ENCODE measurements around the gene HRH2. TPM values are rescaled to one million over a fixed set of nuclear protein-coding genes. Genes with fewer than 3 reads are reported as not detected.

Gene HRH2
- total RNA-seq, 1 experiment from 2014 or later: 9.3 TPM

DNA sequence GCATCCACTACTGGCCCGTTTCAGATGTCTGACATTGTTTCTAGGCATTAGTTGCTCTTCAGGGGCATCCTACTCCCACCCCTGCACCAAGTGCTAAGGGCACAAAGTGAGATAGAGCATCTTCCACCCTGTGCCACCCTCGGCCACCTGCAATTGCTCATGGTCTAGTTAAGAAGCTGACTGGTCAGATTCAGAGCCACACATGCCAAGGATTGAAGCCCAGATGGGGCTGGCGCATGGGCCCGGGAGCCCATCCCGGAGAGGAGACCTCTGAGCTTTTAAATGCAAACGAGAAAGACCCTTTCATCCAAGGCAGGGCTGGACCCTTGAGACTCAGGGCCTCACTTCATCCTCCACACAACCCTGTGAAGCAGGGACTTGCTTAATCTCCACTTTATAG, 28.5 kb downstream of the HRH2 start:
- POLR2A ChIA-PET: no interaction called here
- no peak for DNase-seq (ENCODE audit: low spot score)

More for the DNA sequence above, 28.5 kb downstream of the HRH2 start:
- H3K36me3 Mint-ChIP-seq: peaks cover 27% of the 10 kb centered on the region
- no peak for ATAC-seq
- CTCF ChIA-PET: interaction anchor here (1.3 to 3.0 kb wide), 2 partner anchors 43 to 152 kb away, joined by 4 to 19 read pairs; no protein-coding TSS in a partner anchor
- no peak for TF ChIP-seq ELF4 (CRISPR knock-in tag; IDR thresholded peaks at IDR 0.05; ENCODE audit: low read depth)
- TF ChIP-seq, protein P1, sequence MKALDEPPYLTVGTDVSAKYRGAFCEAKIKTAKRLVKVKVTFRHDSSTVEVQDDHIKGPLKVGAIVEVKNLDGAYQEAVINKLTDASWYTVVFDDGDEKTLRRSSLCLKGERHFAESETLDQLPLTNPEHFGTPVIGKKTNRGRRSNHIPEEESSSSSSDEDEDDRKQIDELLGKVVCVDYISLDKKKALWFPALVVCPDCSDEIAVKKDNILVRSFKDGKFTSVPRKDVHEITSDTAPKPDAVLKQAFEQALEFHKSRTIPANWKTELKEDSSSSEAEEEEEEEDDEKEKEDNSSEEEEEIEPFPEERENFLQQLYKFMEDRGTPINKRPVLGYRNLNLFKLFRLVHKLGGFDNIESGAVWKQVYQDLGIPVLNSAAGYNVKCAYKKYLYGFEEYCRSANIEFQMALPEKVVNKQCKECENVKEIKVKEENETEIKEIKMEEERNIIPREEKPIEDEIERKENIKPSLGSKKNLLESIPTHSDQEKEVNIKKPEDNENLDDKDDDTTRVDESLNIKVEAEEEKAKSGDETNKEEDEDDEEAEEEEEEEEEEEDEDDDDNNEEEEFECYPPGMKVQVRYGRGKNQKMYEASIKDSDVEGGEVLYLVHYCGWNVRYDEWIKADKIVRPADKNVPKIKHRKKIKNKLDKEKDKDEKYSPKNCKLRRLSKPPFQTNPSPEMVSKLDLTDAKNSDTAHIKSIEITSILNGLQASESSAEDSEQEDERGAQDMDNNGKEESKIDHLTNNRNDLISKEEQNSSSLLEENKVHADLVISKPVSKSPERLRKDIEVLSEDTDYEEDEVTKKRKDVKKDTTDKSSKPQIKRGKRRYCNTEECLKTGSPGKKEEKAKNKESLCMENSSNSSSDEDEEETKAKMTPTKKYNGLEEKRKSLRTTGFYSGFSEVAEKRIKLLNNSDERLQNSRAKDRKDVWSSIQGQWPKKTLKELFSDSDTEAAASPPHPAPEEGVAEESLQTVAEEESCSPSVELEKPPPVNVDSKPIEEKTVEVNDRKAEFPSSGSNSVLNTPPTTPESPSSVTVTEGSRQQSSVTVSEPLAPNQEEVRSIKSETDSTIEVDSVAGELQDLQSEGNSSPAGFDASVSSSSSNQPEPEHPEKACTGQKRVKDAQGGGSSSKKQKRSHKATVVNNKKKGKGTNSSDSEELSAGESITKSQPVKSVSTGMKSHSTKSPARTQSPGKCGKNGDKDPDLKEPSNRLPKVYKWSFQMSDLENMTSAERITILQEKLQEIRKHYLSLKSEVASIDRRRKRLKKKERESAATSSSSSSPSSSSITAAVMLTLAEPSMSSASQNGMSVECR (CRISPR knock-in tag; IDR thresholded peaks at IDR 0.05; ENCODE audit: borderline replicate concordance): no peak
- TF ChIP-seq ZBTB21 (CRISPR knock-in tag; IDR thresholded peaks at IDR 0.05; ENCODE audit: borderline replicate concordance): no peak
- TF ChIP-seq, protein P2, sequence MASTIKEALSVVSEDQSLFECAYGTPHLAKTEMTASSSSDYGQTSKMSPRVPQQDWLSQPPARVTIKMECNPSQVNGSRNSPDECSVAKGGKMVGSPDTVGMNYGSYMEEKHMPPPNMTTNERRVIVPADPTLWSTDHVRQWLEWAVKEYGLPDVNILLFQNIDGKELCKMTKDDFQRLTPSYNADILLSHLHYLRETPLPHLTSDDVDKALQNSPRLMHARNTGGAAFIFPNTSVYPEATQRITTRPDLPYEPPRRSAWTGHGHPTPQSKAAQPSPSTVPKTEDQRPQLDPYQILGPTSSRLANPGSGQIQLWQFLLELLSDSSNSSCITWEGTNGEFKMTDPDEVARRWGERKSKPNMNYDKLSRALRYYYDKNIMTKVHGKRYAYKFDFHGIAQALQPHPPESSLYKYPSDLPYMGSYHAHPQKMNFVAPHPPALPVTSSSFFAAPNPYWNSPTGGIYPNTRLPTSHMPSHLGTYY (CRISPR knock-in tag; IDR thresholded peaks at IDR 0.05): no peak
- no peak for TF ChIP-seq JAZF1 (CRISPR knock-in tag; IDR thresholded peaks at IDR 0.05)
- TF ChIP-seq, protein P3, sequence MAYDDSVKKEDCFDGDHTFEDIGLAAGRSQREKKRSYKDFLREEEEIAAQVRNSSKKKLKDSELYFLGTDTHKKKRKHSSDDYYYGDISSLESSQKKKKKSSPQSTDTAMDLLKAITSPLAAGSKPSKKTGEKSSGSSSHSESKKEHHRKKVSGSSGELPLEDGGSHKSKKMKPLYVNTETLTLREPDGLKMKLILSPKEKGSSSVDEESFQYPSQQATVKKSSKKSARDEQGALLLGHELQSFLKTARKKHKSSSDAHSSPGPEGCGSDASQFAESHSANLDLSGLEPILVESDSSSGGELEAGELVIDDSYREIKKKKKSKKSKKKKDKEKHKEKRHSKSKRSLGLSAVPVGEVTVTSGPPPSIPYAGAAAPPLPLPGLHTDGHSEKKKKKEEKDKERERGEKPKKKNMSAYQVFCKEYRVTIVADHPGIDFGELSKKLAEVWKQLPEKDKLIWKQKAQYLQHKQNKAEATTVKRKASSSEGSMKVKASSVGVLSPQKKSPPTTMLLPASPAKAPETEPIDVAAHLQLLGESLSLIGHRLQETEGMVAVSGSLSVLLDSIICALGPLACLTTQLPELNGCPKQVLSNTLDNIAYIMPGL (CRISPR knock-in tag; IDR thresholded peaks at IDR 0.05): no peak
- TF ChIP-seq NFATC4 (CRISPR knock-in tag; IDR thresholded peaks at IDR 0.05): no peak
- TF ChIP-seq, protein P4, sequence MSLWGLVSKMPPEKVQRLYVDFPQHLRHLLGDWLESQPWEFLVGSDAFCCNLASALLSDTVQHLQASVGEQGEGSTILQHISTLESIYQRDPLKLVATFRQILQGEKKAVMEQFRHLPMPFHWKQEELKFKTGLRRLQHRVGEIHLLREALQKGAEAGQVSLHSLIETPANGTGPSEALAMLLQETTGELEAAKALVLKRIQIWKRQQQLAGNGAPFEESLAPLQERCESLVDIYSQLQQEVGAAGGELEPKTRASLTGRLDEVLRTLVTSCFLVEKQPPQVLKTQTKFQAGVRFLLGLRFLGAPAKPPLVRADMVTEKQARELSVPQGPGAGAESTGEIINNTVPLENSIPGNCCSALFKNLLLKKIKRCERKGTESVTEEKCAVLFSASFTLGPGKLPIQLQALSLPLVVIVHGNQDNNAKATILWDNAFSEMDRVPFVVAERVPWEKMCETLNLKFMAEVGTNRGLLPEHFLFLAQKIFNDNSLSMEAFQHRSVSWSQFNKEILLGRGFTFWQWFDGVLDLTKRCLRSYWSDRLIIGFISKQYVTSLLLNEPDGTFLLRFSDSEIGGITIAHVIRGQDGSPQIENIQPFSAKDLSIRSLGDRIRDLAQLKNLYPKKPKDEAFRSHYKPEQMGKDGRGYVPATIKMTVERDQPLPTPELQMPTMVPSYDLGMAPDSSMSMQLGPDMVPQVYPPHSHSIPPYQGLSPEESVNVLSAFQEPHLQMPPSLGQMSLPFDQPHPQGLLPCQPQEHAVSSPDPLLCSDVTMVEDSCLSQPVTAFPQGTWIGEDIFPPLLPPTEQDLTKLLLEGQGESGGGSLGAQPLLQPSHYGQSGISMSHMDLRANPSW (CRISPR knock-in tag; conservative IDR thresholded peaks at IDR 0.05; ENCODE audit: low read depth): no peak
- TF ChIP-seq NR2C2 (CRISPR knock-in tag; IDR thresholded peaks at IDR 0.05): no peak
- TF ChIP-seq, protein P5, sequence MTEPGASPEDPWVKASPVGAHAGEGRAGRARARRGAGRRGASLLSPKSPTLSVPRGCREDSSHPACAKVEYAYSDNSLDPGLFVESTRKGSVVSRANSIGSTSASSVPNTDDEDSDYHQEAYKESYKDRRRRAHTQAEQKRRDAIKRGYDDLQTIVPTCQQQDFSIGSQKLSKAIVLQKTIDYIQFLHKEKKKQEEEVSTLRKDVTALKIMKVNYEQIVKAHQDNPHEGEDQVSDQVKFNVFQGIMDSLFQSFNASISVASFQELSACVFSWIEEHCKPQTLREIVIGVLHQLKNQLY (CRISPR knock-in tag; IDR thresholded peaks at IDR 0.05): no peak
- TF ChIP-seq, protein P6, sequence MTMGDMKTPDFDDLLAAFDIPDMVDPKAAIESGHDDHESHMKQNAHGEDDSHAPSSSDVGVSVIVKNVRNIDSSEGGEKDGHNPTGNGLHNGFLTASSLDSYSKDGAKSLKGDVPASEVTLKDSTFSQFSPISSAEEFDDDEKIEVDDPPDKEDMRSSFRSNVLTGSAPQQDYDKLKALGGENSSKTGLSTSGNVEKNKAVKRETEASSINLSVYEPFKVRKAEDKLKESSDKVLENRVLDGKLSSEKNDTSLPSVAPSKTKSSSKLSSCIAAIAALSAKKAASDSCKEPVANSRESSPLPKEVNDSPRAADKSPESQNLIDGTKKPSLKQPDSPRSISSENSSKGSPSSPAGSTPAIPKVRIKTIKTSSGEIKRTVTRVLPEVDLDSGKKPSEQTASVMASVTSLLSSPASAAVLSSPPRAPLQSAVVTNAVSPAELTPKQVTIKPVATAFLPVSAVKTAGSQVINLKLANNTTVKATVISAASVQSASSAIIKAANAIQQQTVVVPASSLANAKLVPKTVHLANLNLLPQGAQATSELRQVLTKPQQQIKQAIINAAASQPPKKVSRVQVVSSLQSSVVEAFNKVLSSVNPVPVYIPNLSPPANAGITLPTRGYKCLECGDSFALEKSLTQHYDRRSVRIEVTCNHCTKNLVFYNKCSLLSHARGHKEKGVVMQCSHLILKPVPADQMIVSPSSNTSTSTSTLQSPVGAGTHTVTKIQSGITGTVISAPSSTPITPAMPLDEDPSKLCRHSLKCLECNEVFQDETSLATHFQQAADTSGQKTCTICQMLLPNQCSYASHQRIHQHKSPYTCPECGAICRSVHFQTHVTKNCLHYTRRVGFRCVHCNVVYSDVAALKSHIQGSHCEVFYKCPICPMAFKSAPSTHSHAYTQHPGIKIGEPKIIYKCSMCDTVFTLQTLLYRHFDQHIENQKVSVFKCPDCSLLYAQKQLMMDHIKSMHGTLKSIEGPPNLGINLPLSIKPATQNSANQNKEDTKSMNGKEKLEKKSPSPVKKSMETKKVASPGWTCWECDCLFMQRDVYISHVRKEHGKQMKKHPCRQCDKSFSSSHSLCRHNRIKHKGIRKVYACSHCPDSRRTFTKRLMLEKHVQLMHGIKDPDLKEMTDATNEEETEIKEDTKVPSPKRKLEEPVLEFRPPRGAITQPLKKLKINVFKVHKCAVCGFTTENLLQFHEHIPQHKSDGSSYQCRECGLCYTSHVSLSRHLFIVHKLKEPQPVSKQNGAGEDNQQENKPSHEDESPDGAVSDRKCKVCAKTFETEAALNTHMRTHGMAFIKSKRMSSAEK (CRISPR knock-in tag; IDR thresholded peaks at IDR 0.05; ENCODE audit: borderline replicate concordance): no peak
- TF ChIP-seq, protein P7, sequence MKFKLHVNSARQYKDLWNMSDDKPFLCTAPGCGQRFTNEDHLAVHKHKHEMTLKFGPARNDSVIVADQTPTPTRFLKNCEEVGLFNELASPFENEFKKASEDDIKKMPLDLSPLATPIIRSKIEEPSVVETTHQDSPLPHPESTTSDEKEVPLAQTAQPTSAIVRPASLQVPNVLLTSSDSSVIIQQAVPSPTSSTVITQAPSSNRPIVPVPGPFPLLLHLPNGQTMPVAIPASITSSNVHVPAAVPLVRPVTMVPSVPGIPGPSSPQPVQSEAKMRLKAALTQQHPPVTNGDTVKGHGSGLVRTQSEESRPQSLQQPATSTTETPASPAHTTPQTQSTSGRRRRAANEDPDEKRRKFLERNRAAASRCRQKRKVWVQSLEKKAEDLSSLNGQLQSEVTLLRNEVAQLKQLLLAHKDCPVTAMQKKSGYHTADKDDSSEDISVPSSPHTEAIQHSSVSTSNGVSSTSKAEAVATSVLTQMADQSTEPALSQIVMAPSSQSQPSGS (CRISPR knock-in tag; IDR thresholded peaks at IDR 0.05; ENCODE audit: borderline replicate concordance, low read depth): no peak
- TF ChIP-seq, protein P8, sequence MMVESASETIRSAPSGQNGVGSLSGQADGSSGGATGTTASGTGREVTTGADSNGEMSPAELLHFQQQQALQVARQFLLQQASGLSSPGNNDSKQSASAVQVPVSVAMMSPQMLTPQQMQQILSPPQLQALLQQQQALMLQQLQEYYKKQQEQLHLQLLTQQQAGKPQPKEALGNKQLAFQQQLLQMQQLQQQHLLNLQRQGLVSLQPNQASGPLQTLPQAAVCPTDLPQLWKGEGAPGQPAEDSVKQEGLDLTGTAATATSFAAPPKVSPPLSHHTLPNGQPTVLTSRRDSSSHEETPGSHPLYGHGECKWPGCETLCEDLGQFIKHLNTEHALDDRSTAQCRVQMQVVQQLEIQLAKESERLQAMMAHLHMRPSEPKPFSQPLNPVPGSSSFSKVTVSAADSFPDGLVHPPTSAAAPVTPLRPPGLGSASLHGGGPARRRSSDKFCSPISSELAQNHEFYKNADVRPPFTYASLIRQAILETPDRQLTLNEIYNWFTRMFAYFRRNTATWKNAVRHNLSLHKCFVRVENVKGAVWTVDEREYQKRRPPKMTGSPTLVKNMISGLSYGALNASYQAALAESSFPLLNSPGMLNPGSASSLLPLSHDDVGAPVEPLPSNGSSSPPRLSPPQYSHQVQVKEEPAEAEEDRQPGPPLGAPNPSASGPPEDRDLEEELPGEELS (CRISPR knock-in tag; IDR thresholded peaks at IDR 0.05): no peak
- H3K27me3 Mint-ChIP-seq (ENCODE audit: low read depth): no peaks in the 10 kb centered on the region
- H3K27ac Mint-ChIP-seq: no peak overlapping the region
- H3K9me3 Mint-ChIP-seq: peaks cover 4% of the 10 kb centered on the region; the same call in 1 of the 2 replicates
- H3K4me3 Mint-ChIP-seq: no peak overlapping the region
- H3K4me1 Mint-ChIP-seq: peaks cover 30% of the 10 kb centered on the region

All from WTC11 (cell line).